ENCODE data around the gene CCDC15. TPM values are rescaled to one million over a fixed set of nuclear protein-coding genes. Genes with fewer than 3 reads are reported as not detected.

Gene CCDC15
- total RNA-seq, 6 donors from 2014 or later = 0.89 to 3.1 (median 1.2) TPM

GRCh38 chr11:124987096-124987495 is 33.1 kb downstream of the CCDC15 start:
- ATAC-seq (ENCODE audit: low FRiP score in 2 of 2) = no peak
- no peak for DNase-seq
- peaks cover 0 to 6% (median 0%) of the 10 kb centered on the region in 4 donors for H3K9me3 ChIP-seq
- no peaks in the 10 kb centered on the region for H3K27me3 ChIP-seq
- H3K4me1 ChIP-seq = no peaks in the 10 kb centered on the region
- H3K4me3 ChIP-seq = no peak overlapping the region
- H3K36me3 ChIP-seq = no peaks in the 10 kb centered on the region
- 83 to 93% methylated on average over 1 of the region's 1 CpG for whole genome bisulfite sequencing, 2 donors
- TF ChIP-seq POLR2A (IDR thresholded peaks at IDR 0.05) = no peak
- TF ChIP-seq POLR2AphosphoS5 (IDR thresholded peaks at IDR 0.05) = no peak
- TF ChIP-seq, protein P1, sequence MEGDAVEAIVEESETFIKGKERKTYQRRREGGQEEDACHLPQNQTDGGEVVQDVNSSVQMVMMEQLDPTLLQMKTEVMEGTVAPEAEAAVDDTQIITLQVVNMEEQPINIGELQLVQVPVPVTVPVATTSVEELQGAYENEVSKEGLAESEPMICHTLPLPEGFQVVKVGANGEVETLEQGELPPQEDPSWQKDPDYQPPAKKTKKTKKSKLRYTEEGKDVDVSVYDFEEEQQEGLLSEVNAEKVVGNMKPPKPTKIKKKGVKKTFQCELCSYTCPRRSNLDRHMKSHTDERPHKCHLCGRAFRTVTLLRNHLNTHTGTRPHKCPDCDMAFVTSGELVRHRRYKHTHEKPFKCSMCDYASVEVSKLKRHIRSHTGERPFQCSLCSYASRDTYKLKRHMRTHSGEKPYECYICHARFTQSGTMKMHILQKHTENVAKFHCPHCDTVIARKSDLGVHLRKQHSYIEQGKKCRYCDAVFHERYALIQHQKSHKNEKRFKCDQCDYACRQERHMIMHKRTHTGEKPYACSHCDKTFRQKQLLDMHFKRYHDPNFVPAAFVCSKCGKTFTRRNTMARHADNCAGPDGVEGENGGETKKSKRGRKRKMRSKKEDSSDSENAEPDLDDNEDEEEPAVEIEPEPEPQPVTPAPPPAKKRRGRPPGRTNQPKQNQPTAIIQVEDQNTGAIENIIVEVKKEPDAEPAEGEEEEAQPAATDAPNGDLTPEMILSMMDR (IDR thresholded peaks at IDR 0.05) = no peak
- no peak overlapping the region for H3K27ac ChIP-seq

- 94 to 96% methylated on average over 3 of the region's 3 CpGs for WGBS, 2 donors
- no peaks in the 10 kb centered on the region for H3K9me3 ChIP-seq
- ATAC-seq (ENCODE audit: low FRiP score in 2 of 2) (no peak), DNase-seq (no peak)
- TF ChIP-seq POLR2A (IDR thresholded peaks at IDR 0.05) (no peak), POLR2AphosphoS5 (IDR thresholded peaks at IDR 0.05) (no peak), EP300 (IDR thresholded peaks at IDR 0.05) (no peak)
- no peaks in the 10 kb centered on the region for H3K36me3 ChIP-seq
- no peaks in the 10 kb centered on the region for H3K4me1 ChIP-seq
- no peak overlapping the region for H3K27ac ChIP-seq
- no peak overlapping the region for H3K4me3 ChIP-seq
- H3K27me3 ChIP-seq = no peaks in the 10 kb centered on the region
Measured at GRCh38 chr11:124988063-124988462, 34.1 kb downstream of the CCDC15 start.

- H3K4me1 ChIP-seq = no peaks in the 10 kb centered on the region
- H3K36me3 ChIP-seq = no peaks in the 10 kb centered on the region
- TF ChIP-seq EP300 (IDR thresholded peaks at IDR 0.05) = no peak
- no peak for TF ChIP-seq POLR2A (IDR thresholded peaks at IDR 0.05)
- TF ChIP-seq, protein P1 (IDR thresholded peaks at IDR 0.05) = no peak
- TF ChIP-seq POLR2AphosphoS5 (IDR thresholded peaks at IDR 0.05) = no peak
- no peak overlapping the region for H3K4me3 ChIP-seq
- 88 to 97% methylated on average over 2 of the region's 2 CpGs for WGBS, 2 donors
- no peak for ATAC-seq (ENCODE audit: low FRiP score in 2 of 2)
- H3K27me3 ChIP-seq = no peaks in the 10 kb centered on the region
- peaks cover 0 to 8% (median 0%) of the 10 kb centered on the region in 4 donors for H3K9me3 ChIP-seq
- no peak for DNase-seq
- H3K27ac ChIP-seq = no peak overlapping the region
Measured at GRCh38 chr11:125001079-125001778, 47.2 kb downstream of the CCDC15 start.

DNA sequence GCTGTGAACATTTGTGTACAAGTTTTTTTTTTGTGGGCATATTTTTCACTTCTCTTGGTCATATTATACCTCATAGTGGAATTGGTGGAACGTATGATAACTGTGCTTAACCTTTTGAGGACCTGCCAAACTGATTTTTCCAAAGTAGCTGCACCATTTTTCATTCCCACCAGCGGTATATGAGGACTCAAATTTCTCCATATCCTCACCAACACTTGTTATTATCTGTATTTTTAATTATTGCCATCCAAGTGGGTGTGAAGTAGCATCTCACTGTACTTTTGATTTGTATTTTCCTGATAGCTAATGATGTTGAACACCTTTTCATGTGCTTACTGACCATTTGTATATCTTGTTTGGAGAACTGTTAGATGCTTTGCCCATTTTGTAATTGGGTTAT is 47.8 kb downstream of the CCDC15 start:
- DNase-seq = no peak
- Histone ChIP-seq H3K27me3 (no peaks in the 10 kb centered on the region), H3K27ac (no peak overlapping the region), H3K9me3 (peaks cover 0 to 8% (median 0%) of the 10 kb centered on the region in 4 donors), H3K4me3 (no peak overlapping the region), H3K36me3 (no peaks in the 10 kb centered on the region), H3K4me1 (no peaks in the 10 kb centered on the region)
- TF ChIP-seq EP300 (IDR thresholded peaks at IDR 0.05) (no peak), POLR2A (IDR thresholded peaks at IDR 0.05) (no peak), POLR2AphosphoS5 (IDR thresholded peaks at IDR 0.05) (no peak)
- TF ChIP-seq, protein P1 (IDR thresholded peaks at IDR 0.05) = no peak
- no peak for ATAC-seq (ENCODE audit: low FRiP score in 2 of 2)
- WGBS, 2 donors = 95 to 96% methylated on average over 2 of the region's 2 CpGs

- no peak for DNase-seq
- Histone ChIP-seq H3K27me3 (no peaks in the 10 kb centered on the region), H3K4me3 (no peak overlapping the region), H3K36me3 (no peaks in the 10 kb centered on the region), H3K27ac (no peak overlapping the region), H3K4me1 (no peaks in the 10 kb centered on the region), H3K9me3 (peaks cover 0 to 8% (median 0%) of the 10 kb centered on the region in 4 donors)
- TF ChIP-seq, protein P1 (IDR thresholded peaks at IDR 0.05) = no peak
- TF ChIP-seq POLR2A (IDR thresholded peaks at IDR 0.05) = no peak
- no peak for TF ChIP-seq POLR2AphosphoS5 (IDR thresholded peaks at IDR 0.05)
- no peak for TF ChIP-seq EP300 (IDR thresholded peaks at IDR 0.05)
- WGBS, 2 donors = 94 to 96% methylated on average over 2 of the region's 2 CpGs
- ATAC-seq (ENCODE audit: low FRiP score in 2 of 2) = no peak
Measured at GRCh38 chr11:125005491-125005890, 51.5 kb downstream of the CCDC15 start.
